ENCODE results near the gene ECE2. TPM values are rescaled to one million over a fixed set of nuclear protein-coding genes. Genes with fewer than 3 reads are reported as not detected.

The ECE2 gene
- total RNA-seq, 2 experiments from 2014 or later, result not detected

GRCh38 chr3:184291738-184292445 lies 16.1 kb downstream of the ECE2 start:
- no peaks in the 10 kb centered on the region for H3K9me3 Mint-ChIP-seq
- CTCF ChIA-PET, result no interaction called here
- Histone ChIP-seq H3K9me3 (ENCODE audit: control insufficient read depth in 1 of 2, insufficient read depth in 1 of 2, low read length in 2 of 2) (no peaks in the 10 kb centered on the region), H3K27ac (ENCODE audit: low read depth in 1 of 2, low read length in 2 of 2) (no peak overlapping the region), H3K4me1 (ENCODE audit: insufficient read depth, low read length) (peaks cover 5% of the 10 kb centered on the region), H3K36me3 (ENCODE audit: insufficient read depth, low read length) (no peaks in the 10 kb centered on the region), H3K4me3 (ENCODE audit: low read length) (no peak overlapping the region), H3K27me3 (ENCODE audit: control insufficient read depth in 1 of 2, insufficient read depth in 2 of 2, low read length in 2 of 2) (peaks cover 3% of the 10 kb centered on the region in 2 experiments)
- ATAC-seq (ENCODE audit: poor library complexity), result no peak
- H3K4me3 Mint-ChIP-seq, result no peak overlapping the region
- POLR2A ChIA-PET, result no interaction called here
- intact Hi-C loops (cut with DNase I, micrococcal nuclease), result no loop called here
- H3K36me3 Mint-ChIP-seq (ENCODE audit: low read depth), result no peaks in the 10 kb centered on the region
- DNase-seq, result no peak
- TF ChIP-seq CTCF (IDR thresholded peaks at IDR 0.05), result no peak
- no peaks in the 10 kb centered on the region for H3K4me1 Mint-ChIP-seq (ENCODE audit: low read depth)
- H3K27me3 Mint-ChIP-seq, result peaks cover 12% of the 10 kb centered on the region
- H3K27ac Mint-ChIP-seq, result no peak overlapping the region

DNA sequence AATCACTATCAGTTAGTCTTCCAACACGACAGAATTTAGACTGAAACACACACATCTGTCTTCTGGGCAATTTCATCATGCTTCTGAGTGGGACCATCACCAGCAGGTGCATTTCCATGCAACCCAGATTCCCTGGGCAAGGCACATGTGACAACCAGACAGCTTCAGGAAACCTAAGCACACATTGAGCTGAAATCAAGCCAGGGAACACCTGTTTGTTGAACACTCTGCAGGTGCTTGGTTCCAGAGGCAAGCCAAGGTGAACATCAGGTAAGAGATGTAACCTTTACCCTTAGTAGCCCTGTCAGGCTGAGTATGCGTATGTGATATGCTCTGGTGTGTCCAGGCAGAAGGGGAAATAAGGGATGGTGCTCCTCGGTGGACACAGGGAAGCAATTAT lies 19.9 kb downstream of the ECE2 start:
- no peaks in the 10 kb centered on the region for H3K27me3 Mint-ChIP-seq
- no peak overlapping the region for H3K4me3 ChIP-seq (ENCODE audit: low read length)
- H3K36me3 ChIP-seq (ENCODE audit: insufficient read depth, low read length), result peaks cover 9% of the 10 kb centered on the region
- H3K9me3 Mint-ChIP-seq, result no peaks in the 10 kb centered on the region
- ATAC-seq (ENCODE audit: poor library complexity) (no peak), DNase-seq (no peak)
- no peak overlapping the region for H3K27ac ChIP-seq (ENCODE audit: low read depth in 1 of 2, low read length in 2 of 2)
- peak overlapping the region; percentile 23 for H3K4me3 Mint-ChIP-seq
- TF ChIP-seq CTCF (IDR thresholded peaks at IDR 0.05), result no peak
- H3K4me1 Mint-ChIP-seq (ENCODE audit: low read depth), result peaks cover 25% of the 10 kb centered on the region
- peaks cover 22% of the 10 kb centered on the region for H3K4me1 ChIP-seq (ENCODE audit: insufficient read depth, low read length)
- no peaks in the 10 kb centered on the region for H3K27me3 ChIP-seq (ENCODE audit: control insufficient read depth in 1 of 2, insufficient read depth in 2 of 2, low read length in 2 of 2)
- no peaks in the 10 kb centered on the region for H3K9me3 ChIP-seq (ENCODE audit: control insufficient read depth in 1 of 2, insufficient read depth in 1 of 2, low read length in 2 of 2)
- ChIA-PET CTCF (no interaction called here), POLR2A (no interaction called here)
- intact Hi-C loops (cut with DNase I, micrococcal nuclease), result loop anchor here (5.0 kb wide), 7 partner anchors 33 to 1498 kb away; partner anchors contain the start of genes ABCC5 (in 1 of the 2), CAMK2N2 (in 1 of the 2), EIF2B5 (in 1 of the 2) and MAGEF1 (in 1 of the 2)
- H3K36me3 Mint-ChIP-seq (ENCODE audit: low read depth), result peaks cover 21% of the 10 kb centered on the region
- no peak overlapping the region for H3K27ac Mint-ChIP-seq

GRCh38 chr3:184296616-184297015 lies 20.8 kb downstream of the ECE2 start:
- intact Hi-C loops (cut with DNase I, micrococcal nuclease), result loop anchor here (5.0 kb wide), 7 partner anchors 34 to 1499 kb away; partner anchors contain the start of genes ABCC5 (in 1 of the 2), CAMK2N2 (in 1 of the 2), EIF2B5 (in 1 of the 2) and MAGEF1 (in 1 of the 2)

More at GRCh38 chr3:184296616-184297015, 20.8 kb downstream of the ECE2 start:
- Histone ChIP-seq H3K4me1 (ENCODE audit: insufficient read depth, low read length) (peaks cover 24% of the 10 kb centered on the region), H3K36me3 (ENCODE audit: insufficient read depth, low read length) (peaks cover 16% of the 10 kb centered on the region), H3K9me3 (ENCODE audit: control insufficient read depth in 1 of 2, insufficient read depth in 1 of 2, low read length in 2 of 2) (no peaks in the 10 kb centered on the region), H3K27ac (ENCODE audit: low read depth in 1 of 2, low read length in 2 of 2) (no peak overlapping the region), H3K27me3 (ENCODE audit: control insufficient read depth in 1 of 2, insufficient read depth in 2 of 2, low read length in 2 of 2) (no peaks in the 10 kb centered on the region), H3K4me3 (ENCODE audit: low read length) (no peak overlapping the region)
- POLR2A ChIA-PET, result no interaction called here
- CTCF ChIA-PET, result no interaction called here
- no peak for TF ChIP-seq CTCF (IDR thresholded peaks at IDR 0.05)
- Mint-ChIP-seq H3K4me1 (ENCODE audit: low read depth) (peaks cover 26% of the 10 kb centered on the region), H3K27me3 (no peaks in the 10 kb centered on the region), H3K36me3 (ENCODE audit: low read depth) (peaks cover 26% of the 10 kb centered on the region), H3K9me3 (no peaks in the 10 kb centered on the region), H3K4me3 (peak overlapping the region; percentile 30), H3K27ac (no peak overlapping the region)
- DNase-seq (no peak), ATAC-seq (ENCODE audit: poor library complexity) (no peak)
